ENCODE measurements around the gene TTF1. TPM values are rescaled to one million over a fixed set of nuclear protein-coding genes. Genes with fewer than 3 reads are reported as not detected.

Gene TTF1
- 14.6 to 18.1 TPM (median 17.0 TPM) in 5 replicates for total RNA-seq (2022; extraction: Qiagen RNA extraction; ENCODE audit: low read depth)

GRCh38 chr9:132406554-132407122, at the start of gene TTF1:
TTF1 (minus strand) TSS chr9:132406840; CDS start chr9:132402821, 4,019 bp downstream.

GRCh38 chr9:132409828-132410528, 3.3 kb upstream of the TTF1 start, which contains the start of gene CFAP77:
CFAP77 (plus strand) TSS chr9:132410211; CDS start chr9:132410272, 61 bp downstream.

GRCh38 chr9:132354637-132355355, 51.8 kb downstream of the TTF1 start, which contains the start of gene SETX:
SETX (minus strand) TSS chr9:132354986; CDS start chr9:132349428, 5,558 bp downstream.

Other genes with a start within 250 kb of the TTF1 start
- gene NTNG2, start 244.8 kb downstream of the TTF1 start, total RNA-seq (2022; extraction: Qiagen RNA extraction; ENCODE audit: low read depth) = 2.2 to 3.5 TPM (median 2.8 TPM) in 5 replicates
- 17.5 to 22.6 TPM (median 21.5 TPM) in 5 replicates for gene SETX, start 51.9 kb downstream of the TTF1 start, total RNA-seq (2022; extraction: Qiagen RNA extraction; ENCODE audit: low read depth)
- 0.10 to 0.12 TPM (median 0.10 TPM) in 3 of 5 replicates, not detected in the others for gene CFAP77, start 3.4 kb upstream of the TTF1 start, total RNA-seq (2022; extraction: Qiagen RNA extraction; ENCODE audit: low read depth)
- gene BARHL1, start 175.8 kb upstream of the TTF1 start, total RNA-seq (2022; extraction: Qiagen RNA extraction; ENCODE audit: low read depth) = not detected in 5 replicates

Data from A549 treated with RU486 at 1 μM for 4 hours (cell line).